Measurements from ENCODE around the gene FBXO31. TPM values are rescaled to one million over a fixed set of nuclear protein-coding genes. Genes with fewer than 3 reads are reported as not detected.
"Not testable (repeated sequence)": the region's sequence is repeated elsewhere in the genome, so short reads cannot be mapped to it uniquely, and the experiment has no call there.

The FBXO31 gene
- total and polyA plus RNA-seq, 2 of the 8 experiments (the other 6 are each of a cell fraction or from before 2014, with no cell fraction given) = 8.3 to 21.6 TPM

DNA sequence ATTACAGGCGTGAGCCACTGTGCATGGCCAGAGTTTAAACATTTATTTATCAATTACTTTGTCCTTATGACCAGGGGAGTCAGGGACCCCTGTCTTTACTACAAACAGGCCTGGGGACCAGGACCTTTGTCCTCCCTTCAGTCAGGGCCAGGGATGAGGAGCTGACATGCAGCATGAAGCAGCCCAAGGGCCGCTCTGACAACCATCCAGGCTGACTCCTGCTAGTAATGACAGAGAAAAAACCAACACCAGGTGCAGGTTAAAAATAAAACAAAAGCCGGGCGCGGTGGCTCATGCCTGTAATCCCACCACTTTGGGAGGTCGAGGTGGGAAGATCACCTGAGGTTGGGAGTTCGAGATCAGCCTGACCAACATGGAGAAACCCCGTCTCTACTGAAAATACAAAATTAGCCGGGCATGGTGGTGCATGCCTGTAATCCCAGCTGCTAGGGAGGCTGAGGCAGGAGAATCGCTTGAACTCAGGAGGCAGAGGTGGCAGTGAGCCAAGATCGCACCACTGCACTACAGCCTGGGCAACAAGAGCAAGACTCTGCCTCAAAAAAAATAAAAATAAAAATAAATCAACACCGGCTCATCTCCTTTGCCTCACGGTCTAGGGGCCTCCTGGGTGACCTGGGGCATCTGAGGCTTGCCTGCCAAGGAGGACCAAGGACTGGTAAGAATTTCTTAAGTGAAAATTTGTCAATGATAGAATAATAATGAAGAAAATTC is 20.6 kb downstream of the FBXO31 start:
- H2BK15ac ChIP-seq (ENCODE audit: low read length); H2BK20ac ChIP-seq (ENCODE audit: low read length); H2BK5ac ChIP-seq (ENCODE audit: low read depth, low read length); H3K27ac ChIP-seq (ENCODE audit: low read depth, low read length); H3K18ac ChIP-seq (ENCODE audit: extremely low read depth, low read length); H3K14ac ChIP-seq (ENCODE audit: insufficient read length); H2AK5ac ChIP-seq (ENCODE audit: low read depth, low read length); H3K4me1 ChIP-seq (replicated peaks in 1 of 4; ENCODE audit: control insufficient read depth in 3 of 4, insufficient read depth in 4 of 4, low read length in 3 of 4); H4K8ac ChIP-seq (ENCODE audit: extremely low read depth, insufficient read depth, low read length); H2BK120ac ChIP-seq (replicated peaks; ENCODE audit: low read depth, low read length); H3K23me2 ChIP-seq (ENCODE audit: low read depth, low read length); H3K23ac ChIP-seq (ENCODE audit: insufficient read length); H4K5ac ChIP-seq (ENCODE audit: insufficient read length, low read depth, low read length); H3K9me3 ChIP-seq (ENCODE audit: insufficient read depth in 2 of 2, low read depth in 1 of 2, low read length in 1 of 2); H2BK12ac ChIP-seq (ENCODE audit: low read depth, low read length); H3K4ac ChIP-seq (replicated peaks; ENCODE audit: insufficient read length, low read depth, low read length); H2AFZ ChIP-seq (ENCODE audit: low read length); H3K4me3 ChIP-seq (ENCODE audit: extremely low read depth in 1 of 4, insufficient read depth in 2 of 4, low read depth in 3 of 4, low read length in 4 of 4); H3K56ac ChIP-seq (replicated peaks; ENCODE audit: insufficient read length, low read depth, low read length); H3K9ac ChIP-seq (replicated peaks in 1 of 4; ENCODE audit: extremely low read depth in 1 of 4, low read depth in 3 of 4, low read length in 3 of 4); H3K79me1 ChIP-seq (ENCODE audit: low read depth, low read length); H4K91ac ChIP-seq (replicated peaks; ENCODE audit: insufficient read length, low read length); H3K27me3 ChIP-seq (replicated peaks in 1 of 4; ENCODE audit: control insufficient read depth in 3 of 4, extremely low read depth in 1 of 4, insufficient read depth in 3 of 4, low read length in 3 of 4); DNase-seq (ENCODE audit: low read depth in 1 of 2, low spot score in 2 of 2); H3K4me2 ChIP-seq (ENCODE audit: insufficient read depth in 1 of 2, low read depth in 2 of 2, low read length in 2 of 2); FAIRE-seq: not testable (repeated sequence)
- 87% methylated on average over 13 of the region's 13 CpGs; no CpG with 5 or more reads in 1 of the 2 experiments for WGBS, 2 experiments (ENCODE audit: extremely low coverage in 1 of 2, insufficient coverage in 1 of 2, insufficient read length in 1 of 2, insufficient replicate concordance in 2 of 2, low coverage in 1 of 2, low lambda C conversion rate in 2 of 2, missing lambda C conversion rate in 1 of 2)
- ChIA-PET CTCF (ENCODE audit: partially characterized antibody) (interaction anchor here (0.8 kb wide), 2 partner anchors 10 to 13 kb away, joined by 3 read pairs; no protein-coding TSS in a partner anchor), POLR2A (ENCODE audit: partially characterized antibody) (interaction anchor here (0.7 kb wide), 1 partner anchor 33 kb away, joined by 3 read pairs; no protein-coding TSS in a partner anchor)
- peaks cover 0 to 11% of the 10 kb centered on the region in 2 experiments; a peak in 1 of 4 replicates for H3K79me2 ChIP-seq (ENCODE audit: control insufficient read depth in 1 of 2, insufficient read depth in 2 of 2, low read length in 2 of 2)
- peaks cover 5 to 18% of the 10 kb centered on the region in 2 experiments for H4K20me1 ChIP-seq (replicated peaks in 1 of 2; ENCODE audit: control insufficient read depth in 1 of 2, insufficient read depth in 2 of 2, low read length in 2 of 2)
- H3K36me3 ChIP-seq (ENCODE audit: control insufficient read depth in 2 of 4, insufficient read depth in 4 of 4, low read length in 3 of 4) = peaks cover 0 to 15% (median 9%) of the 10 kb centered on the region in 4 experiments; a peak in 5 of 8 replicates

All from H1 (cell line).